Loucy (cell line): Measurements from ENCODE around the gene TFCP2L1.

Source experiments
- CTCF ChIP-seq: fragments of 200-600 bp; sonication (generic); conservative IDR thresholded peaks from 2 replicates; pipeline ENCODE4 v1.5.1; 2014; ENCODE audit warnings: mild to moderate bottlenecking, antibody characterized with exemption, low read length
- EZH2phosphoT487 ChIP-seq: fragments of 200-600 bp; IDR thresholded peaks from 2 replicates; pipeline ENCODE4 v1.6.1; 2018; ENCODE audit warnings: antibody characterized with exemption, mild to moderate bottlenecking, moderate library complexity, borderline replicate concordance

- TF ChIP-seq CTCF (no peak), EZH2phosphoT487 (no peak)
Observed at GRCh38 chr2:121253021-121253673, 31.9 kb downstream of the TFCP2L1 start.
